HepG2 (cell line): Measurements from ENCODE around the gene H6PD. TPM values are rescaled to one million over a fixed set of nuclear protein-coding genes. Genes with fewer than 3 reads are reported as not detected.

Source experiments
- CREBL2 ChIP-seq: sonication (generic); formaldehyde crosslinking; IDR thresholded peaks from 2 replicates; pipeline ENCODE4 v1.8.1; 2023; ENCODE audit warnings: missing genetic modification reagents, mild to moderate bottlenecking, borderline replicate concordance
- CSRNP1 ChIP-seq: sonication (generic); formaldehyde crosslinking; IDR thresholded peaks from 2 replicates; pipeline ENCODE4 v1.8.1; 2023; ENCODE audit warnings: mild to moderate bottlenecking, missing genetic modification reagents
- NFKB2 ChIP-seq: sonication (generic); formaldehyde crosslinking; IDR thresholded peaks from 2 replicates; pipeline ENCODE4 v1.4.0; 2020; ENCODE audit warnings: missing genetic modification reagents, borderline replicate concordance
- PAXIP1 ChIP-seq: sonication (generic); formaldehyde crosslinking; conservative IDR thresholded peaks from 2 replicates; pipeline ENCODE4 v1.4.0; 2020; ENCODE audit warnings: mild to moderate bottlenecking, missing genetic modification reagents, moderate library complexity
- PITX1 ChIP-seq: sonication (generic); formaldehyde crosslinking; IDR thresholded peaks from 2 replicates; pipeline ENCODE4 v1.5.1; 2020; ENCODE audit warnings: mild to moderate bottlenecking, missing genetic modification reagents
- YEATS2 ChIP-seq: sonication (generic); formaldehyde crosslinking; IDR thresholded peaks from 2 replicates; pipeline ENCODE4 v1.4.0; 2020; ENCODE audit warnings: missing genetic modification reagents, borderline replicate concordance
- ZMYM3 ChIP-seq: sonication (generic); formaldehyde crosslinking; IDR thresholded peaks from 2 replicates; pipeline ENCODE4 v1.5.1; 2020; ENCODE audit warnings: mild to moderate bottlenecking, missing genetic modification reagents
- ZNF331 ChIP-seq: sonication (generic); formaldehyde crosslinking; IDR thresholded peaks from 2 replicates; pipeline ENCODE4 v1.4.0; 2020; ENCODE audit warnings: missing genetic modification reagents
- ZNF382 ChIP-seq: sonication (generic); formaldehyde crosslinking; IDR thresholded peaks from 2 replicates; pipeline ENCODE4 v1.5.0; 2020; ENCODE audit warnings: missing genetic modification reagents, mild to moderate bottlenecking, borderline replicate concordance
- ZNF407 ChIP-seq: sonication (generic); formaldehyde crosslinking; IDR thresholded peaks from one replicate; pipeline ENCODE4 v1.5.1; 2020; ENCODE audit warnings: mild to moderate bottlenecking, missing genetic modification reagents; ENCODE audit errors: not compliant biosample characterization
- ZNF562 ChIP-seq: sonication (generic); formaldehyde crosslinking; IDR thresholded peaks from 2 replicates; pipeline ENCODE4 v1.8.0; 2022; ENCODE audit warnings: missing genetic modification reagents, borderline replicate concordance
- ZNF781 ChIP-seq: sonication (generic); formaldehyde crosslinking; IDR thresholded peaks from 2 replicates; pipeline ENCODE4 v1.5.1; 2020; ENCODE audit warnings: borderline replicate concordance, mild to moderate bottlenecking, missing genetic modification reagents; ENCODE audit errors: not compliant biosample characterization
- ZNF878 ChIP-seq: sonication (generic); formaldehyde crosslinking; IDR thresholded peaks from 2 replicates; pipeline ENCODE4 v1.8.1; 2023; ENCODE audit warnings: mild to moderate bottlenecking, missing genetic modification reagents, moderate library complexity
- polyA plus RNA-seq, 8 experiments: library from polyadenylated mRNA; depleted of rRNA in 3 of 8; stranded (reverse) in 7 of 8; unstranded in 1 of 8; fragments of >200 nt; fragmentation: Illumina TruSeq in 4 of 8; extraction: Trizol in 4 of 8; gene quantifications; 2 replicates each; pipeline versions ENCODE4 v1.2.1 to v1.2.3, GENCODE V29; 2011 to 2016; ENCODE audit warnings: low read depth in 4 of 8, missing spikeins in 1 of 8, mixed read lengths in 1 of 8; ENCODE audit not compliant: insufficient read depth in 1 of 8
- total RNA-seq, 5 experiments: library from RNA; depleted of rRNA; stranded (reverse); fragments of >200 nt; fragmentation: Illumina TruSeq; extraction: Trizol; gene quantifications; 2 replicates each; pipeline ENCODE4 v1.2.3, GENCODE V29; 2016; ENCODE audit warnings: low read depth in 1 of 5

Gene H6PD
- total and polyA plus RNA-seq, 2 of the 13 experiments (the other 11 are each of a cell fraction or from before 2014, with no cell fraction given), result 9.3 to 14.1 TPM

- peak; percentile 48 for TF ChIP-seq ZNF407
- 0 out of 2 replicates have a peak, but pooled peaks have one; percentile 0 for TF ChIP-seq NFKB2 (CRISPR knock-in tag)
- no peak for TF ChIP-seq ZNF562
- no peak for TF ChIP-seq CSRNP1 (CRISPR knock-in tag)
- TF ChIP-seq YEATS2 (CRISPR knock-in tag), result no peak
- 0 out of 2 replicates have a peak, but pooled peaks have one; percentile 19 for TF ChIP-seq ZMYM3
- TF ChIP-seq CREBL2 (CRISPR knock-in tag), result no peak
- peak; percentile 48 for TF ChIP-seq ZNF781 (CRISPR knock-in tag)
- TF ChIP-seq ZNF331 (CRISPR knock-in tag), result no peak
- 0 out of 2 replicates have a peak, but pooled peaks have one; percentile 27 for TF ChIP-seq PITX1 (CRISPR knock-in tag)
- no peak for TF ChIP-seq ZNF878 (CRISPR knock-in tag)
- no peak for TF ChIP-seq ZNF382 (CRISPR knock-in tag)
- TF ChIP-seq PAXIP1, result no peak
- TF ChIP-seq, all 625 proteins: peak for 10
These were observed 32.7 kb downstream of the H6PD start (continued) for GRCh38 chr1:9267352-9267686.
